GM08714 (cell line): ENCODE results near the gene PLIN5.
"Not testable (repeated sequence)": the region's sequence is repeated elsewhere in the genome, so short reads cannot be mapped to it uniquely, and the experiment has no call there.

Source experiments
- H3K4me3 ChIP-seq: fragments of 200-500 bp; sonication (Bioruptor generic); 2 replicates; pipeline ENCODE4 v1.5.1; 2014; ENCODE audit warnings: mild to moderate bottlenecking, low read length, inconsistent platforms
- ZNF274 ChIP-seq: IDR thresholded peaks from 2 replicates; pipeline ENCODE4 v1.6.1; 2012; ENCODE audit warnings: mild to moderate bottlenecking, low read depth, low read length

Gene PLIN5

GRCh38 chr19:4575267-4576015, 40.4 kb upstream of the PLIN5 start:
- TF ChIP-seq ZNF274 = no peak
- no peak overlapping the region for H3K4me3 ChIP-seq

DNA sequence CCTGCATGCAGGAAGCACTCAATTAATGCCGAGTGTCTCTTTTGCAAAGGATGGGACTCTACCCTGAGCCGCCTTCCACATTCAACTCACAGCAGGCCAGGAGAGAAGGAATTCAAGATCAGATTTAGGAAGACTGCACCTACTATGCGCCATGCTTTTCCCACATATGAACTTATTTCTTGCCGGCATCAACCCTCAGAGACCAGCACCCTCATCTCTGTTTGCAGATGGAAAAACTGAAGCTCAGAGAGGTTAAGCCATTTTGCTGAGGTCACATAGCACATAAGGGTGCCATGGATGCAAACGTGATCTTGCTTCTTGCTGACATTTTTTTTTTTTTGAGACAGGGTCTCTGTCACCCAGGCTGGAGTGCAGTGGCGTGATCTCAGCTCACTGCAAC, 38.7 kb upstream of the PLIN5 start:
- no peak for TF ChIP-seq ZNF274
- H3K4me3 ChIP-seq = no peak overlapping the region

- H3K4me3 ChIP-seq = no peak overlapping the region
- TF ChIP-seq ZNF274 = no peak
Observed at GRCh38 chr19:4571305-4571917, 36.4 kb upstream of the PLIN5 start.

DNA sequence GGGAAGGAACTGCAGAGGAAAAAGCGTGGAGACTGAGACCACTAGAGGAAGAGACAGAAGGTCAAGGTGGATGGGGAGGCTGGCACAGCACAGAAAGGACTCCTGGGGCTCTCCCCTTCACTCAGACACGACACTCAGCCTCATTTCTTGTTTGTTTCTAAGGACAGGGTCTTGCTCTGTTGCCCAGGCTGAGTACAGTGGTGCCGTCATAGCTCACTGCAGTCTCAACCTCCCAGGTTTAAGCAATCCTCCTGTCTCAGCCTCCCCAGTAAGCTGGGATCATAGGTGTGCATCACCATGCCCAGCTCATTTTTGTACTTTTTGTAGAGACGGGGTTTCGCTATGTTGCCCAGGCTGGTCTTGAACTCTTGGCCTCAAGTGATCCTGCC, 35.9 kb upstream of the PLIN5 start:
- no peak overlapping the region for H3K4me3 ChIP-seq
- TF ChIP-seq ZNF274 = no peak

- no peak for TF ChIP-seq ZNF274
- no peak overlapping the region for H3K4me3 ChIP-seq
Observed at GRCh38 chr19:4570402-4570801, 35.4 kb upstream of the PLIN5 start.

DNA sequence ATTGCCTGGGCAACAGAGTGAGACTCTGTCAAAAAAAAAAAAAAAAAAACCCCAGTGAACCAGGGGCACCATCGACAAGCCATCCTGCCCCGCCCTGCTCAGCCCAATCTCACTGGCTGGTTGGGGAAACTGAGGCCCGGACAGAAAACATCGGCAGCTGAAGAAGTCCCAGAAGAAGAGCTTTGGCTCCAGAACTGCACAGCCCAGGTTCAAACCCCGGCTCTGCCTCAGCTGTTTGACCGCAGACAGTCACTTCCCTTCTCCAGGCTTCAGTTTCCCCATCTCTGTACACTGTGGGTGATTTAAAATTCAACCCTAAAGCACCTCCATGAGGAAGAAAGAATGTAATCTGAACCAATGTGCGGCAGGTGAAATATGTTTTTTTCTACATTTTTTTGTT, 33.9 kb upstream of the PLIN5 start:
- no peak overlapping the region for H3K4me3 ChIP-seq
- TF ChIP-seq ZNF274 = no peak

- no peak for TF ChIP-seq ZNF274
- no peak overlapping the region for H3K4me3 ChIP-seq
Observed at GRCh38 chr19:4567584-4568071, 32.6 kb upstream of the PLIN5 start.

DNA sequence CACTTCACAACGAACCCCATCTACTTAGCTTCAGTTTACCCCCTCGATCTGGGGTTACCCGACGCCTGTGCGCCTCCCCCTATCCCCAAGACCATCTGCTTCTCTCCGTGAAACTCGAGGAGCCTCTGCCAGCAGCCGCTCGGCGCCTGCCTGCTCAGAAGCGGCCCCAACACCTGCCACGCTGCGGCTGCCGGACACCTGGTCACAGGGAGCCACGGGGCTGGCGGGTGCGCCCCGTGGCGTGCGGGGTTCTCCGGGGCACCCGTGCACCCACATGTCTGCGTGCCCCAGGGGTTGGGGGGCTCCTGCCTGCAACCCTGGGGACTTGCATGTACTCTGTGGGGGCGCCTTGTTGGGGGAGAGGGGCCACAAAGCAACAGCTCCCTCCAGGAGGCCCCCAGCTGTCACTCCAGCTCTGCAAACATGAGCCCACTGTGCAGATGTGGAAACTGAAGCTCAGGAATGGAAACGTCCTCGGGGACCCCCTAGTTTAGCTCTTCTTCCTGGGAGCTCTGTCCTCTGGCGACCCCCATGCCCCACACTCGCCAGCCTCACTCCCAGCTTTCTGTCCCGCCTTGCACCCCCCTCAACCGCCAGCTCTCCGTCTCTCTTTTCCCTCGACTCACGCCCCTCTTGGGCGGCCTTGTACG, 31.5 kb upstream of the PLIN5 start:
- H3K4me3 ChIP-seq = no peak overlapping the region

DNA sequence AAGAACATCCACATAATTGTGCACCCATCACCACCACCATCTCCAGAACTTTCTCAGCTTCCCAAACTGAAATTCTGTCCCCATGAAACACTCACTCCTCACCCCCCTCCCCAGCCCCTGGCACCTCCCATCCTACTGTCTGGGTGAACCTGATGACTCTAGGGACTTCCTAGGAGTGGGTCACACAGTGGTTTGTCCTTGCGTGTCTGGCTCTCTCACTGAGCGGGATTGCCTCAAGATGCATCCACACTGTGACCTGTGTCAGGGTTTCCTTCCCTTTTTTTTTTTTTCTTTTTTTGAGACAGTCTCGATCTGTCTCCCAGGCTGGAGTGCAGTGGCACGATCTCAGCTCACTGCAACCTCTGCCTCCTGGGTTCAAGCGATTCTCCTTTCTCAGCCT, 28.5 kb upstream of the PLIN5 start:
- H3K4me3 ChIP-seq = not testable (repeated sequence)

More for the DNA sequence above, 31.5 kb upstream of the PLIN5 start:
- TF ChIP-seq ZNF274 = no peak

DNA sequence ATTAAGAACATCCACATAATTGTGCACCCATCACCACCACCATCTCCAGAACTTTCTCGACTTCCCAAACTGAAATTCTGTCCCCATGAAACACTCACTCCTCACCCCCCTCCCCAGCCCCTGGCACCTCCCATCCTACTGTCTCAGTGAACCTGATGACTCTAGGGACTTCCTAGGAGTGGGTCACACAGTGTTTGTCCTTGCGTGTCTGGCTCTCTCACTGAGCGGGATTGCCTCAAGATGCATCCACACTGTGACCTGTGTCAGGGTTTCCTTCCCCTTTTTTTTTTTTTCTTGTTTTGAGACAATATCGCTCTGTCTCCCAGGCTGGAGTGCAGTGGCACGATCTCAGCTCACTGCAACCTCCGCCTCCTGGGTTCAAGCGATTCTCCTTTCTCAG, 27.1 kb upstream of the PLIN5 start:
- not testable (repeated sequence) for H3K4me3 ChIP-seq

GRCh38 chr19:4559569-4559968, 24.5 kb upstream of the PLIN5 start, which contains the start of gene SEMA6B:
Gene SEMA6B (minus strand): TSS chr19:4559684. CDS start chr19:4558457, 1,227 bp downstream.
- TF ChIP-seq ZNF274 = no peak
- H3K4me3 ChIP-seq = no peak within 1 kb of the TSS

DNA sequence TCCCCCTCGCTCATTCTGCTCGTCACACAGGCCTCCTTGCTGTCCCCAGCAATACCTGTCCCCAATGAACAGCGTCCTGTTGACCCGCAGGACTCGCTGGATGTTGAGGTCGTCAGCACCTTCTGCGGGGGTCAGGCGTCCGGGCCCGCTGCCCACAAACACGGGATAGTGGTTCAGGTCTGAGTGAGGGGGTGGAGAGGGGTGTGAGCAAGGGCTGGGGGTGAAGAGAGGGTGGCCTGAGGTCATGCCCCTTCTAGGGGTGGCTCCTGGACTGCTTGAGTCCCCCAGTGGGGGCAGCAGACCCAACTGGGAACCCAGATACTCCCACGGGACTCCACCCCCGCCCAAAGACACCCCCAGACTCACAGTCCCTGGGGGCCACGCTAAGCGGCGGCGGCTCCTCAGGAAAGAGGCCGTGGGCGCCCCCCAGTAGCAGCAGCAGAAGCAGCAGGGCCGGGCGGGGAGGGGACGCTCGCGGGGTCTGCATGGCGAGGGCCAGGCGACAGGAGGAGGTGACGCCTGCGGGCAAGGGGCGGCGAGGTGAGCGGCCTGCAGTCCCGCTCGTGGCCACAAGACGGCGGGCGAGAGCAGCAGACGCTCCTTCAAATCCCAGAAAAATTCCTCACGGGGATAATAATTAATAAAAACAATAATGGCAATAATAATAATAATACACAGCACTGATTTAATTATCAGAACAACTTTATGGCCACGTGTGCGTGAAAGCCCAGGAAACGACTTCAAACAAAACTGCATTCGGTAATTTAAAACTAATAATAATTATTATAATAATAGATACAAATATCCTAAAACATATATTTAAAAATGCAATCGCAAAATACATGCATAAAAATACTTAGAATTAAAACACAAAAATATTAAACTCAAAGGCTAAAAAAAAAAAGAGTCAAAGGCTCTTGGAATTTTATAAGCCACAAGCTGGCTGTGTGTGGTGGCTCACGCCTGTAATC, 23.2 kb upstream of the PLIN5 start:
- H3K4me3 ChIP-seq = no peak overlapping the region
- no peak for TF ChIP-seq ZNF274

DNA sequence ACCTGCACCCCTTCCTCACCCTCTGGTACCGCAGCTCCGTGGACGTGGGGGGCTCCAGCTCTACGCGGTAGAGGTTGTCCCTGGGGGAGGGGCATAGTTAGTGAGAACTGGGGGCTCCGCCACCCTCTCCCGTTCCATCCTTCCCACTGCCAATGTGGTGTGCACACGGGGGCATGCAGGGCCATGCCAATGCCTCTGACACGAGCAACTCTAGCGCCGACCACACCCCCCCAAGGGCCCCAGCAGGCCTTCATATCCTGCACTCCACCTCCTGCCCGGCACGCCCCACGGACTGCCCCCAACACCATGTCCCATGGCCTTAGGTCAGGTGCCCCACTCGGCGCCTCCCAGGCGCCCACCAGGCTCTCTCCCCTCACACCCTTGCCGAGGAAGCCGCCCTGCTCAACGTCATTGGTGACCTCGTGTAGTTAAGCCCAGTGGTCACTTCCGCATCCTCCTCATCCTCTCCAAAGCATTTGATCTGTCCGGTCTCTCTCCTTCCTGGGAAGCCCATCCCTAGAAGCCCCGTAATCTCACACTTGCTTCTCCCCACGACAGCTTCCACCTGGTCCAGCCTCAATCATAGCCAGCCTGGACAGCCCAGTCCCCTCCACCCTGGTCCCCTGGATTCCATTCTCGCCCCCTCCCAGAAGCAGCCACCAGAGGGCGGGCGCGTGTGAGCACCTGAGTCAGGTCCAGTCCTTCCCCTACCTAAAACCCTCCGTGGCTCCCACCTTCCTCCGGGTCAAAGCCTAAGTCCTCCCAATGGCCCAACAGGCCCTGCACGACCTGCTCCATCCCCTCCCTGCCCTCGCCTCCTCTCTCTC, 22.3 kb upstream of the PLIN5 start:
- TF ChIP-seq ZNF274 = no peak
- H3K4me3 ChIP-seq = no peak overlapping the region
